Measurements from ENCODE around the gene GNS. TPM values are rescaled to one million over a fixed set of nuclear protein-coding genes. Genes with fewer than 3 reads are reported as not detected.

GNS gene
- total and polyA plus RNA-seq, 2 experiments from 2014 or later, result 44.0 to 45.5 TPM

DNA sequence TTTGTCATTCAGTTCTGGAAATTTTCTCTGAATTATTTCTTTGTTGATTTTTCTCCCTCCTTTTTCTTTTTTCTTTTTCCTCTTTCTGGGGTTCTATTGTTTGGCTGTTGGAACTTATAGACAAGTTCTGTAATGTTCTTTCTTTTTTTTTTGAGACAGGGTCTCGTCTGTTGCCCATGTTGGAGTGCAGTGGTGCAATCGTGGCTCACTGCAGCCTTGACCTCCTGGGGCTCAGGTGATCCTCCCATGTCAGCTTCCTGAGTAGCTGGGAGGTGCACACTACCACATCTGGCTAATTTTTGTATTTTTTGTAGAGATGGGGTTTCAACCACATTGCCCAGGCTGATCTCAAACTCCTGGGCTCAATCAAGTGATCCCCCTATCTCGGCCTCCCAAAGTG is 35.1 kb upstream of the GNS start:
- TF ChIP-seq, protein P1, sequence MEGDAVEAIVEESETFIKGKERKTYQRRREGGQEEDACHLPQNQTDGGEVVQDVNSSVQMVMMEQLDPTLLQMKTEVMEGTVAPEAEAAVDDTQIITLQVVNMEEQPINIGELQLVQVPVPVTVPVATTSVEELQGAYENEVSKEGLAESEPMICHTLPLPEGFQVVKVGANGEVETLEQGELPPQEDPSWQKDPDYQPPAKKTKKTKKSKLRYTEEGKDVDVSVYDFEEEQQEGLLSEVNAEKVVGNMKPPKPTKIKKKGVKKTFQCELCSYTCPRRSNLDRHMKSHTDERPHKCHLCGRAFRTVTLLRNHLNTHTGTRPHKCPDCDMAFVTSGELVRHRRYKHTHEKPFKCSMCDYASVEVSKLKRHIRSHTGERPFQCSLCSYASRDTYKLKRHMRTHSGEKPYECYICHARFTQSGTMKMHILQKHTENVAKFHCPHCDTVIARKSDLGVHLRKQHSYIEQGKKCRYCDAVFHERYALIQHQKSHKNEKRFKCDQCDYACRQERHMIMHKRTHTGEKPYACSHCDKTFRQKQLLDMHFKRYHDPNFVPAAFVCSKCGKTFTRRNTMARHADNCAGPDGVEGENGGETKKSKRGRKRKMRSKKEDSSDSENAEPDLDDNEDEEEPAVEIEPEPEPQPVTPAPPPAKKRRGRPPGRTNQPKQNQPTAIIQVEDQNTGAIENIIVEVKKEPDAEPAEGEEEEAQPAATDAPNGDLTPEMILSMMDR (IDR thresholded peaks at IDR 0.05; ENCODE audit: low read depth, low read length), result no peak
- H3K27me3 ChIP-seq, result no peaks in the 10 kb centered on the region
- H3K4me3 ChIP-seq, result no peak overlapping the region
- peaks cover 9% of the 10 kb centered on the region for H3K4me1 ChIP-seq (ENCODE audit: low read depth)
- DNase-seq (ENCODE audit: low read depth in 1 of 2, low spot score in 1 of 2), result no peak
- H3K27ac ChIP-seq, result no peak overlapping the region
- H3K36me3 ChIP-seq, result no peaks in the 10 kb centered on the region
- H3K9me3 ChIP-seq (ENCODE audit: low read depth), result no peaks in the 10 kb centered on the region

DNA sequence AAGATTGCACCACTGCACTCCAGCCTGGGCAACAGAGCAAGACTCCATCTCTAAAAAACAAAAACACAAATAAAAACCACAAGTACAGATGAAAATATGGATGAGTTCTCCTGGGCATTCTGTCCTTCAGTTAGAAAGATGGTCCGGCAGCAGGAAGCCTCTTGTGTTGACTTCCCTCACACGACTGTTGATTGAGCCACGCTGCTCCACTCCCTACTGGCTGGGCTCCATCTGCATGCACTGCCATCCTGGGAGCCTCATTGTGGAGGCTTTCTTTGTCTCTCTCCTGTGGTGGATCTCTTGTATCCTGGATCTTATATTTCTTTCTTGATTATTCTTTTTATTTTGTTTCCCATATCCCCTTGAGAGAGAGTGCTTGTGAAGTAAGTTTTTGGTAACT is 34.4 kb upstream of the GNS start:
- no peaks in the 10 kb centered on the region for H3K27me3 ChIP-seq
- TF ChIP-seq, protein P1 (IDR thresholded peaks at IDR 0.05; ENCODE audit: low read depth, low read length), result no peak
- no peak for DNase-seq (ENCODE audit: low read depth in 1 of 2, low spot score in 1 of 2)
- H3K36me3 ChIP-seq, result no peaks in the 10 kb centered on the region
- H3K4me3 ChIP-seq, result no peak overlapping the region
- no peaks in the 10 kb centered on the region for H3K9me3 ChIP-seq (ENCODE audit: low read depth)
- no peak overlapping the region for H3K27ac ChIP-seq
- H3K4me1 ChIP-seq (ENCODE audit: low read depth), result peaks cover 9% of the 10 kb centered on the region

DNA sequence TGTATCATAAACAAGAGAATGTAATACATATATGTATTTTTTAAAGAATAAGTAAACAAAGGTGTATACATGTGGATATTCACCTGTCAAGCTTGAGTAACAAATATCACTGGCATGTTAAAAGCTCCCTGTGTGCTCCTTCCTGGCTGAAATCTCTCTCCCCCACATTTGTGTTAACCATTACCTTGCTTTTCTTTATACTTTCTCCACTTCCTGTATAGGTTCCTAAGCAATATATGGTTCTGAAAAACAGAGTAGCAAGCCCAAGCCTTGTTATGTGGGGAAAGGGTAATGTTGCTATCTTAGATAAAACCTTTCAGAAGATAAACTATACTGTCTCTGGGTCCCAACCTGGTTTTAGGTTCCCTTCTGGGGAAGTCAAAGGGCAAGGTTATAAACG is 32.9 kb upstream of the GNS start:
- Histone ChIP-seq H3K36me3 (no peaks in the 10 kb centered on the region), H3K4me1 (ENCODE audit: low read depth) (peaks cover 9% of the 10 kb centered on the region), H3K4me3 (no peak overlapping the region), H3K9me3 (ENCODE audit: low read depth) (no peaks in the 10 kb centered on the region), H3K27ac (no peak overlapping the region), H3K27me3 (no peaks in the 10 kb centered on the region)
- TF ChIP-seq, protein P1 (IDR thresholded peaks at IDR 0.05; ENCODE audit: low read depth, low read length), result no peak
- no peak for DNase-seq (ENCODE audit: low read depth in 1 of 2, low spot score in 1 of 2)

DNA sequence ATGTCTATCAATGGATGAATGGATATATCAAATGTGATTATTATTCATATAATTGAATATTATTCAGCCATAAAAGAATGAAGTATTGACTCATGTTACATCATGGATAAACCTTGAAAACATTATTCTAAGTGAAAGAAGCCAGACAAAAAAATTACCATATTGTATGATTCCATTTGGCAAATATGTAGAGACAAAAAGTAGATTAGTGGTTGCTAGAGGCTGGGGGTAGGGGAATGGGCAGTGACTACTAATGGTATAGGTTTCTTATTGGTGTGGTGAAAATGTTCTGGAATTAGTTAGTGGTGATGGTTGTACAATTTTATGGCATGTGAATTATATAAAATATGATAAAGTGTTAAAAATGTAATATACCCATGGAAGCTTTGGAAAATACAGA is 31.8 kb upstream of the GNS start:
- Histone ChIP-seq H3K9me3 (ENCODE audit: low read depth) (no peaks in the 10 kb centered on the region), H3K4me1 (ENCODE audit: low read depth) (peaks cover 9% of the 10 kb centered on the region), H3K27me3 (no peaks in the 10 kb centered on the region), H3K36me3 (no peaks in the 10 kb centered on the region), H3K27ac (no peak overlapping the region), H3K4me3 (no peak overlapping the region)
- TF ChIP-seq, protein P1 (IDR thresholded peaks at IDR 0.05; ENCODE audit: low read depth, low read length), result no peak
- DNase-seq (ENCODE audit: low read depth in 1 of 2, low spot score in 1 of 2), result no peak

DNA sequence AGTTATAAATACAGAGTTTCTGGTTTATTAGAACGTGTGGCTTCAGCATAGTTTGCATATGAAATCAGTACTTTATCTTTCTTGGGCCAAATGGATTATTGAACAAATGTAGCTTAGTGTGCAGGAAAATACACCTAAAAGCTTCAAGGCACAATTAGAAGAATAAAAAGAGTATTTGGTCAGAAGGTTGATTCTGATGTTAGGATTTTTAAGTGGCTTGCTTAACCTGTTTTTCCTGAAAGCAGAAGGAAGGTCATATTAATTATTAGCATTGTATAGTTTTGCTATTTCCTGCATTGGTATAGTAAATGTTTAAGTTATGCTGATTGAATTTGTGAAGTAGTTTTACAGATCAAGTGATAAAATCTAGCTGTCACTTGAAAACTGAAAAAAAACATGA is 31.0 kb upstream of the GNS start:
- TF ChIP-seq, protein P1 (IDR thresholded peaks at IDR 0.05; ENCODE audit: low read depth, low read length), result no peak
- H3K27me3 ChIP-seq, result peaks cover 6% of the 10 kb centered on the region
- no peak for DNase-seq (ENCODE audit: low read depth in 1 of 2, low spot score in 1 of 2)
- H3K27ac ChIP-seq, result no peak overlapping the region
- H3K36me3 ChIP-seq, result no peaks in the 10 kb centered on the region
- no peaks in the 10 kb centered on the region for H3K9me3 ChIP-seq (ENCODE audit: low read depth)
- H3K4me3 ChIP-seq, result no peak overlapping the region
- peaks cover 9% of the 10 kb centered on the region for H3K4me1 ChIP-seq (ENCODE audit: low read depth)

DNA sequence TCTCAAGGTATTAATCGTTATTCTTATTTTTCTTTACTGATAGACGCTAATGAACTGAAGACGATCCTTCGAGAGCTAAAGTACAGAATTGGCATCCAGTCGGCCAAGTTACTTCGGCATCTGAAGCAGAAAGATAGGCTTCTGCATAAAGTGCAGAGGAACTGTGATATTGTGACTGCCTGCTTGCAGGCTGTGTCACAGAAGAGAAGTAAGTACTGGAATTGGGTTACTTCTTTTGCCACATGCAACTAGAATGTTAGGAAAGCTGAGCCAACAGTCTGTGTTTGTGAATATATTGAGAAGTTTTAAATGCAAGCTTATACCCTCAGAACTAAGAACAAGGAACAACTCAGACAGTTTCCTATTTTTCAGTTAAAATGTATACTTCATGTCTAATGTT is 26.6 kb upstream of the GNS start:
- no peak overlapping the region for H3K27ac ChIP-seq
- H3K4me1 ChIP-seq (ENCODE audit: low read depth), result no peaks in the 10 kb centered on the region
- TF ChIP-seq, protein P1 (IDR thresholded peaks at IDR 0.05; ENCODE audit: low read depth, low read length), result no peak
- H3K36me3 ChIP-seq, result no peaks in the 10 kb centered on the region
- H3K4me3 ChIP-seq, result no peak overlapping the region
- no peaks in the 10 kb centered on the region for H3K9me3 ChIP-seq (ENCODE audit: low read depth)
- no peak for DNase-seq (ENCODE audit: low read depth in 1 of 2, low spot score in 1 of 2)
- H3K27me3 ChIP-seq, result peaks cover 44% of the 10 kb centered on the region

Data from cardiac muscle cell (in vitro differentiated cells and primary cell).